Measurements from ENCODE around the gene DRC1. TPM values are rescaled to one million over a fixed set of nuclear protein-coding genes. Genes with fewer than 3 reads are reported as not detected.
"Not testable (repeated sequence)": the region's sequence is repeated elsewhere in the genome, so short reads cannot be mapped to it uniquely, and the experiment has no call there.

The DRC1 gene
- total RNA-seq, 1 experiment from 2014 or later: 0.18 TPM

GRCh38 chr2:26364669-26365068 is 37.1 kb upstream of the DRC1 start:
- Histone ChIP-seq H3K36me3 (ENCODE audit: control insufficient read depth, insufficient read depth, low read length) (peaks cover 3% of the 10 kb centered on the region; the same call in 1 of the 2 replicates), H3K4me3 (ENCODE audit: low read depth in 2 of 2, low read length in 2 of 2) (no peak overlapping the region), H3K27me3 (ENCODE audit: control insufficient read depth, insufficient read depth, low read length) (no peaks in the 10 kb centered on the region), H3K9me3 (ENCODE audit: control insufficient read depth, insufficient read depth, low read depth, low read length) (no peaks in the 10 kb centered on the region), H3K27ac (ENCODE audit: low read length) (no peak overlapping the region), H3K4me1 (ENCODE audit: control insufficient read depth, insufficient read depth, low read length) (no peaks in the 10 kb centered on the region)
- ChIA-PET CTCF (no interaction called here), POLR2A (no interaction called here)
- in situ Hi-C loops (cut with HindIII; ENCODE audit: low pct_unique_long_range_greater_than_20kb, low sequenced_read_pairs): no loop called here
- TF ChIP-seq POLR2AphosphoS5 (IDR thresholded peaks at IDR 0.05; ENCODE audit: low read depth, low read length) (no peak), REST (IDR thresholded peaks at IDR 0.05; ENCODE audit: insufficient read depth in 1 of 2, low read depth in 2 of 2, low read length in 1 of 2) (no peak), TCF7L2 (IDR thresholded peaks at IDR 0.05; ENCODE audit: low read depth, low read length) (no peak), SIN3A (IDR thresholded peaks at IDR 0.05; ENCODE audit: borderline replicate concordance, insufficient read depth, low read depth, low read length) (no peak)
- TF ChIP-seq, protein P1, sequence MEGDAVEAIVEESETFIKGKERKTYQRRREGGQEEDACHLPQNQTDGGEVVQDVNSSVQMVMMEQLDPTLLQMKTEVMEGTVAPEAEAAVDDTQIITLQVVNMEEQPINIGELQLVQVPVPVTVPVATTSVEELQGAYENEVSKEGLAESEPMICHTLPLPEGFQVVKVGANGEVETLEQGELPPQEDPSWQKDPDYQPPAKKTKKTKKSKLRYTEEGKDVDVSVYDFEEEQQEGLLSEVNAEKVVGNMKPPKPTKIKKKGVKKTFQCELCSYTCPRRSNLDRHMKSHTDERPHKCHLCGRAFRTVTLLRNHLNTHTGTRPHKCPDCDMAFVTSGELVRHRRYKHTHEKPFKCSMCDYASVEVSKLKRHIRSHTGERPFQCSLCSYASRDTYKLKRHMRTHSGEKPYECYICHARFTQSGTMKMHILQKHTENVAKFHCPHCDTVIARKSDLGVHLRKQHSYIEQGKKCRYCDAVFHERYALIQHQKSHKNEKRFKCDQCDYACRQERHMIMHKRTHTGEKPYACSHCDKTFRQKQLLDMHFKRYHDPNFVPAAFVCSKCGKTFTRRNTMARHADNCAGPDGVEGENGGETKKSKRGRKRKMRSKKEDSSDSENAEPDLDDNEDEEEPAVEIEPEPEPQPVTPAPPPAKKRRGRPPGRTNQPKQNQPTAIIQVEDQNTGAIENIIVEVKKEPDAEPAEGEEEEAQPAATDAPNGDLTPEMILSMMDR (IDR thresholded peaks at IDR 0.05): no peak
- BruUV-seq (replicated peaks): no TSS peak
- no peak for DNase-seq (ENCODE audit: low read depth, low spot score)
- no peak for ATAC-seq
- intact Hi-C loops (cut with micrococcal nuclease; ENCODE audit: unreplicated experiment): no loop called here

DNA sequence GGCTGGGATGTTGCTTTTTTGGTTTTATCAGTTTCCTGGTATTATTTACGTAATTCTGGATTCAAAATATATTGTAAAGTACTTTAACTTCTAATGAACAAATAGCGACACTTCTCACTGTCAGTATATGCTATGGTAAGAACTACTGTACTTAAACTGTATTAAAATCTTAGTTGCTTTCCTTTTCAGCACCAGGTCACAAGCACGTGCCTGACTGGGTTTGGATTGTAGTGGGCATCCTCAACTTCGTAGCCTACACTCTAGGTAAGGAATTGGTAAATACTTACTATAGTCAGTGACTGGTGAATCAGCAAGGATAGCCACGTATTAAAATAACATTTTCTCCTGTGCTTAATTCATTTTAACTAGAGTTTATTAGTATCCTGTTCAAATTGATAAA is 34.8 kb upstream of the DRC1 start:
- ATAC-seq: no peak
- H3K27ac ChIP-seq (ENCODE audit: low read length): no peak overlapping the region
- no peaks in the 10 kb centered on the region for H3K9me3 ChIP-seq (ENCODE audit: control insufficient read depth, insufficient read depth, low read depth, low read length)
- H3K4me1 ChIP-seq (ENCODE audit: control insufficient read depth, insufficient read depth, low read length): no peaks in the 10 kb centered on the region
- ChIA-PET CTCF (no interaction called here), POLR2A (no interaction called here)
- no peak overlapping the region for H3K4me3 ChIP-seq (ENCODE audit: low read depth in 2 of 2, low read length in 2 of 2)
- peaks cover 3% of the 10 kb centered on the region; the same call in 1 of the 2 replicates for H3K36me3 ChIP-seq (ENCODE audit: control insufficient read depth, insufficient read depth, low read length)
- BruUV-seq (replicated peaks): no TSS peak
- no peaks in the 10 kb centered on the region for H3K27me3 ChIP-seq (ENCODE audit: control insufficient read depth, insufficient read depth, low read length)
- no peak for TF ChIP-seq SIN3A (IDR thresholded peaks at IDR 0.05; ENCODE audit: borderline replicate concordance, insufficient read depth, low read depth, low read length)
- no peak for TF ChIP-seq TCF7L2 (IDR thresholded peaks at IDR 0.05; ENCODE audit: low read depth, low read length)
- TF ChIP-seq, protein P1 (IDR thresholded peaks at IDR 0.05): no peak
- no peak for TF ChIP-seq POLR2AphosphoS5 (IDR thresholded peaks at IDR 0.05; ENCODE audit: low read depth, low read length)
- no peak for TF ChIP-seq REST (IDR thresholded peaks at IDR 0.05; ENCODE audit: insufficient read depth in 1 of 2, low read depth in 2 of 2, low read length in 1 of 2)
- intact Hi-C loops (cut with micrococcal nuclease; ENCODE audit: unreplicated experiment) (no loop called here), in situ Hi-C loops (cut with HindIII; ENCODE audit: low pct_unique_long_range_greater_than_20kb, low sequenced_read_pairs) (no loop called here)
- no peak for DNase-seq (ENCODE audit: low read depth, low spot score)

DNA sequence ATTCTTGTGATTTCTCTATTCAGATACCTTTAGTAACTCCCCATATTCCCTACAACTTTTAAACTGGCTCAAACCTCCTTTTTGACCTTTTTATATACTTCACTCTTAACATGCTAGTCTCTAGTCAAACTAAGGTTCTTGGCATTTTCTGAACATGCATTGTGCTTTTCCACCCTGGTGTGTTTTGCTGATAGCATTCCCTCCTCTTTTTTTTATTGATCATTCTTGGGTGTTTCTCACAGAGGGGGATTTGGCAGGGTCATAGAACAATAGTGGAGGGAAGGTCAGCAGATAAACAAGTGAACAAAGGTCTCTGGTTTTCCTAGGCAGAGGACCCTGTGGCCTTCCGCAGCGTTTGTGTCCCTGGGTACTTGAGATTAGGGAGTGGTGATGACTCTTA is 32.1 kb upstream of the DRC1 start:
- H3K27ac ChIP-seq (ENCODE audit: low read length); BruUV-seq (replicated peaks); DNase-seq (ENCODE audit: low read depth, low spot score); H3K36me3 ChIP-seq (ENCODE audit: control insufficient read depth, insufficient read depth, low read length); in situ Hi-C loops (cut with HindIII; ENCODE audit: low pct_unique_long_range_greater_than_20kb, low sequenced_read_pairs); POLR2A ChIA-PET; H3K4me1 ChIP-seq (ENCODE audit: control insufficient read depth, insufficient read depth, low read length); H3K4me3 ChIP-seq (ENCODE audit: low read depth in 2 of 2, low read length in 2 of 2); H3K27me3 ChIP-seq (ENCODE audit: control insufficient read depth, insufficient read depth, low read length); intact Hi-C loops (cut with micrococcal nuclease; ENCODE audit: unreplicated experiment); ATAC-seq; H3K9me3 ChIP-seq (ENCODE audit: control insufficient read depth, insufficient read depth, low read depth, low read length); CTCF ChIA-PET: not testable (repeated sequence)

DNA sequence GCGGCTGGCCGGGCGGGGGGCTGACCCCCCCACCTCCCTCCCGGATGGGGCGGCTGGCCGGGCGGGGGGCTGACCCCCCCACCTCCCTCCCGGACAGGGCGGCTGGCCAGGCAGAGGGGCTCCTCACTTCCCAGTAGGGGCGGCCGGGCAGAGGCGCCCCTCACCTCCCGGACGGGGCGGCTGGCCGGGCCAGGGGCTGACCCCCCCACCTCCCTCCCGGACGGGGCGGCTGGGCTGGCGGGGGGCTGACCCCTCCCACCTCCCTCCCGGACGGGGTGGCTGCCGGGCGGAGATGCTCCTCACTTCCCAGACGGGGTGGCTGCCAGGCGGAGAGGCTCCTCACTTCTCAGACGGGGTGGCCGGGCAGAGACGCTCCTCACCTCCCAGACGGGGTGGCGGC is 30.8 kb upstream of the DRC1 start:
- intact Hi-C loops (cut with micrococcal nuclease; ENCODE audit: unreplicated experiment); CTCF ChIA-PET; DNase-seq (ENCODE audit: low read depth, low spot score); H3K27ac ChIP-seq (ENCODE audit: low read length); in situ Hi-C loops (cut with HindIII; ENCODE audit: low pct_unique_long_range_greater_than_20kb, low sequenced_read_pairs); H3K4me3 ChIP-seq (ENCODE audit: low read depth in 2 of 2, low read length in 2 of 2); ATAC-seq; BruUV-seq (replicated peaks); H3K36me3 ChIP-seq (ENCODE audit: control insufficient read depth, insufficient read depth, low read length); POLR2A ChIA-PET; H3K4me1 ChIP-seq (ENCODE audit: control insufficient read depth, insufficient read depth, low read length); H3K9me3 ChIP-seq (ENCODE audit: control insufficient read depth, insufficient read depth, low read depth, low read length); H3K27me3 ChIP-seq (ENCODE audit: control insufficient read depth, insufficient read depth, low read length): not testable (repeated sequence)
